Natural killer cell treated with Interleukin-12 subunit alpha and Interleukin-12 subunit beta and Interleukin-15 and Interleukin-18, amount 100 ng/mL, for 72 hours (primary cell): ENCODE data around the gene BCAS3. TPM values are rescaled to one million over a fixed set of nuclear protein-coding genes. Genes with fewer than 3 reads are reported as not detected.

Experiments used
- ATAC-seq, 2 donors: fragments of 150-1000 bp; cut with Tn5 transposase in 1 of 2; sonication (Bioruptor Pico), chemical (Tn5 transposase) in 1 of 2; 2 replicates each; pipeline ENCODE4 v1.10.0; 2021
- DNase-seq: peaks from one replicate; pipeline ENCODE4 v3.0.0; 2022; ENCODE audit warnings: low spot score
- H3K27ac Mint-ChIP-seq, 2 donors: 1 replicate in 1 of 2; 2 replicates in 1 of 2; pipeline ENCODE4 v1.8.0; 2022; ENCODE audit warnings: mixed read lengths in 2 of 2, mild to moderate bottlenecking in 1 of 2, moderate library complexity in 1 of 2
- H3K27me3 Mint-ChIP-seq, 2 donors: 1 replicate in 1 of 2; 2 replicates in 1 of 2; pipeline ENCODE4 v1.8.0; 2022; ENCODE audit warnings: mixed read lengths in 2 of 2
- H3K36me3 Mint-ChIP-seq: one replicate; pipeline ENCODE4 v1.8.0; 2022; ENCODE audit warnings: mixed read lengths
- H3K4me1 Mint-ChIP-seq, 2 donors: 1 replicate in 1 of 2; 2 replicates in 1 of 2; pipeline ENCODE4 v1.8.0; 2022; ENCODE audit warnings: low read depth in 2 of 2, mixed read lengths in 2 of 2, mild to moderate bottlenecking in 1 of 2
- H3K4me3 Mint-ChIP-seq: one replicate; pipeline ENCODE4 v1.8.0; 2022; ENCODE audit warnings: mixed read lengths
- H3K9me3 Mint-ChIP-seq: 2 replicates; pipeline ENCODE4 v1.8.0; 2022; ENCODE audit warnings: mixed read lengths
- total RNA-seq, 2 donors: library from RNA; stranded (reverse); gene quantifications; one replicate each; pipeline ENCODE4 v1.2.3, GENCODE V29; 2022

BCAS3 gene
- total RNA-seq, 2 donors from 2014 or later: 19.5 to 26.4 TPM

- ATAC-seq (no peak), DNase-seq (no peak)
- peaks cover 5 to 10% of the 10 kb centered on the region in 2 donors for H3K4me1 Mint-ChIP-seq
- H3K36me3 Mint-ChIP-seq: no peaks in the 10 kb centered on the region
- H3K27ac Mint-ChIP-seq: no peak overlapping the region
- H3K4me3 Mint-ChIP-seq: no peak overlapping the region
- no peaks in the 10 kb centered on the region for H3K9me3 Mint-ChIP-seq
- no peaks in the 10 kb centered on the region for H3K27me3 Mint-ChIP-seq
Observed at GRCh38 chr17:61331178-61331577, 653.5 kb downstream of the BCAS3 start.

- no peak overlapping the region for H3K27ac Mint-ChIP-seq
- no peaks in the 10 kb centered on the region for H3K36me3 Mint-ChIP-seq
- H3K27me3 Mint-ChIP-seq: no peaks in the 10 kb centered on the region
- peak in 1 of 2 donors; percentile 25 for ATAC-seq
- H3K9me3 Mint-ChIP-seq: no peaks in the 10 kb centered on the region
- no peak overlapping the region for H3K4me3 Mint-ChIP-seq
- DNase-seq: no peak
- peaks cover 5 to 10% of the 10 kb centered on the region in 2 donors for H3K4me1 Mint-ChIP-seq
Observed at GRCh38 chr17:61331886-61332285, 654.2 kb downstream of the BCAS3 start.

- no peak overlapping the region for H3K27ac Mint-ChIP-seq
- H3K27me3 Mint-ChIP-seq: no peaks in the 10 kb centered on the region
- H3K9me3 Mint-ChIP-seq: no peaks in the 10 kb centered on the region
- ATAC-seq (no peak), DNase-seq (no peak)
- peaks cover 5 to 10% of the 10 kb centered on the region in 2 donors for H3K4me1 Mint-ChIP-seq
- H3K36me3 Mint-ChIP-seq: no peaks in the 10 kb centered on the region
- H3K4me3 Mint-ChIP-seq: no peak overlapping the region
Observed at GRCh38 chr17:61333136-61333535, 655.5 kb downstream of the BCAS3 start.

GRCh38 chr17:61334673-61335072, 657.0 kb downstream of the BCAS3 start:
- no peak for ATAC-seq
- H3K9me3 Mint-ChIP-seq: no peaks in the 10 kb centered on the region
- H3K4me1 Mint-ChIP-seq: peaks cover 5 to 10% of the 10 kb centered on the region in 2 donors
- no peak for DNase-seq
- no peaks in the 10 kb centered on the region for H3K36me3 Mint-ChIP-seq
- H3K27ac Mint-ChIP-seq: no peak overlapping the region
- H3K27me3 Mint-ChIP-seq: no peaks in the 10 kb centered on the region
- no peak overlapping the region for H3K4me3 Mint-ChIP-seq

GRCh38 chr17:61335105-61335844, 657.6 kb downstream of the BCAS3 start:
- H3K27me3 Mint-ChIP-seq: no peaks in the 10 kb centered on the region
- H3K27ac Mint-ChIP-seq: no peak overlapping the region
- DNase-seq (no peak), ATAC-seq (no peak)
- H3K9me3 Mint-ChIP-seq: no peaks in the 10 kb centered on the region
- H3K36me3 Mint-ChIP-seq: no peaks in the 10 kb centered on the region
- H3K4me1 Mint-ChIP-seq: peaks cover 5 to 10% of the 10 kb centered on the region in 2 donors
- H3K4me3 Mint-ChIP-seq: no peak overlapping the region

- no peaks in the 10 kb centered on the region for H3K27me3 Mint-ChIP-seq
- DNase-seq: no peak
- H3K9me3 Mint-ChIP-seq: no peaks in the 10 kb centered on the region
- ATAC-seq: no peak
- H3K4me3 Mint-ChIP-seq: no peak overlapping the region
- no peaks in the 10 kb centered on the region for H3K36me3 Mint-ChIP-seq
- H3K27ac Mint-ChIP-seq: no peak overlapping the region
- H3K4me1 Mint-ChIP-seq: peaks cover 5 to 6% of the 10 kb centered on the region in 2 donors
Observed at GRCh38 chr17:61335845-61336655, 658.4 kb downstream of the BCAS3 start.

- H3K4me3 Mint-ChIP-seq: no peak overlapping the region
- ATAC-seq (no peak), DNase-seq (no peak)
- H3K27me3 Mint-ChIP-seq: no peaks in the 10 kb centered on the region
- no peaks in the 10 kb centered on the region for H3K9me3 Mint-ChIP-seq
- peaks cover 5% of the 10 kb centered on the region in 2 donors for H3K4me1 Mint-ChIP-seq
- H3K27ac Mint-ChIP-seq: no peak overlapping the region
- H3K36me3 Mint-ChIP-seq: no peaks in the 10 kb centered on the region
Observed at GRCh38 chr17:61337290-61337689, 659.6 kb downstream of the BCAS3 start.

GRCh38 chr17:61338000-61338798, 660.5 kb downstream of the BCAS3 start:
- Mint-ChIP-seq H3K36me3 (no peaks in the 10 kb centered on the region), H3K27me3 (no peaks in the 10 kb centered on the region), H3K4me3 (no peak overlapping the region), H3K4me1 (peaks cover 5% of the 10 kb centered on the region in 2 donors), H3K27ac (no peak overlapping the region), H3K9me3 (no peaks in the 10 kb centered on the region)
- no peak for DNase-seq
- ATAC-seq: no peak

GRCh38 chr17:61338874-61339478, 661.3 kb downstream of the BCAS3 start:
- no peaks in the 10 kb centered on the region for H3K9me3 Mint-ChIP-seq
- no peak overlapping the region for H3K27ac Mint-ChIP-seq
- no peak overlapping the region for H3K4me3 Mint-ChIP-seq
- ATAC-seq (no peak), DNase-seq (no peak)
- H3K4me1 Mint-ChIP-seq: peaks cover 5% of the 10 kb centered on the region in 2 donors
- no peaks in the 10 kb centered on the region for H3K36me3 Mint-ChIP-seq
- no peaks in the 10 kb centered on the region for H3K27me3 Mint-ChIP-seq

- Mint-ChIP-seq H3K36me3 (no peaks in the 10 kb centered on the region), H3K4me1 (no peaks in the 10 kb centered on the region), H3K27ac (no peak overlapping the region), H3K27me3 (no peaks in the 10 kb centered on the region), H3K9me3 (no peaks in the 10 kb centered on the region), H3K4me3 (no peak overlapping the region)
- ATAC-seq (no peak), DNase-seq (no peak)
Observed at GRCh38 chr17:61340431-61341209, 663.0 kb downstream of the BCAS3 start.

GRCh38 chr17:61343576-61343975, 665.9 kb downstream of the BCAS3 start:
- H3K27ac Mint-ChIP-seq: no peak overlapping the region
- H3K9me3 Mint-ChIP-seq: no peaks in the 10 kb centered on the region
- H3K4me1 Mint-ChIP-seq: peaks cover 0 to 3% of the 10 kb centered on the region in 2 donors
- no peak for ATAC-seq
- H3K27me3 Mint-ChIP-seq: no peaks in the 10 kb centered on the region
- no peak overlapping the region for H3K4me3 Mint-ChIP-seq
- no peak for DNase-seq
- no peaks in the 10 kb centered on the region for H3K36me3 Mint-ChIP-seq

- no peak overlapping the region for H3K27ac Mint-ChIP-seq
- H3K9me3 Mint-ChIP-seq: no peaks in the 10 kb centered on the region
- no peaks in the 10 kb centered on the region for H3K27me3 Mint-ChIP-seq
- no peak for ATAC-seq
- no peaks in the 10 kb centered on the region for H3K36me3 Mint-ChIP-seq
- H3K4me1 Mint-ChIP-seq: peaks cover 0 to 3% of the 10 kb centered on the region in 2 donors
- no peak for DNase-seq
- H3K4me3 Mint-ChIP-seq: no peak overlapping the region
Observed at GRCh38 chr17:61345061-61345460, 667.4 kb downstream of the BCAS3 start.
